HG03558 (cell line): ENCODE results near the gene SLC35A2.
"Not testable (repeated sequence)": the region's sequence is repeated elsewhere in the genome, so short reads cannot be mapped to it uniquely, and the experiment has no call there.

Experiments used
- ATAC-seq: cut with Tn5 transposase; IDR thresholded peaks from one replicate; pipeline ENCODE4 v1.9.1; 2021; ENCODE audit warnings: moderate number of reproducible peaks; ENCODE audit not compliant: unreplicated experiment; ENCODE audit errors: extremely low read depth

The SLC35A2 gene

GRCh38 chrX:48854898-48855297 lies 56.5 kb downstream of the SLC35A2 start:
- no peak for ATAC-seq

DNA sequence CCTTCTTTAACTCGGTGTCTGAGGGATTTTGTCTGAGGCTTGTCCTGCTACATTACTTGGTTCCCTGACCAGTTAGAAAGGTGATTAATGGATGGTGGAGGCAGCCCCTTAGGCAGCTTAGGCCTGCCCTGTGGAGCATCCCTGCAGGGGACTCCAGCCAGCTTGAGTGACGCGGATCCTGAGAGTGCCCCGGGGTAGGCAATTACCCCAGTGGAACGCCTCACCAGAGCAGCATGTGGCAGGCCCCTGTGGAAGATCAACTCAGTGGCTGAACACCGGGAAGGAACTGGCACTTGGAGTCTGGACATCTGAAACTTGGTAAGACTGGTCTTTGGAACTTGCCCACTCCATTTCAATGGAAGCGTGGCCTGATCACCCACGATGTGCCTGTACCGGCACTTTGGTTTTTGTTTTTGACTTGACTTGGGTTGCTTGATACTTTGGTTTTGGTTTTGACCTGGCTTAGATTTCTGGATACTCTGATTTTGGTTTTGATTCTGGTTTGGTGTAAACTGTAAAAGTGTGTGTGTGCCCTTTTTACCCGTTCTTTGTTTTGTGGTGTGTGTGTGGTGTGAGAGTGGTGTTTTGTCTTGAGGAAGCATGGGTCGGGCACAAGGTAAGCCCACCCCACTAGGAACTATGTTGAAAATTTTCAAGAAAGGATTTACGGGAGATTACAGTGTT lies 57.2 kb downstream of the SLC35A2 start:
- ATAC-seq, result not testable (repeated sequence)

GRCh38 chrX:48853494-48853893 lies 58.0 kb downstream of the SLC35A2 start:
- not testable (repeated sequence) for ATAC-seq
